CD4-positive, alpha-beta T cell treated with Interleukin-6 for 4 hours (primary cell): Measurements from ENCODE around the gene MGST3.
"Not testable (repeated sequence)": the region's sequence is repeated elsewhere in the genome, so short reads cannot be mapped to it uniquely, and the experiment has no call there.

Experiments used
- DNase-seq: peaks from one replicate; pipeline ENCODE4 v3.0.0-alpha.2; 2020; ENCODE audit warnings: mixed read lengths

The MGST3 gene

GRCh38 chr1:165659581-165659895 is 28.5 kb downstream of the MGST3 start:
- no peak for DNase-seq

GRCh38 chr1:165661703-165662102 is 30.7 kb downstream of the MGST3 start:
- DNase-seq, result no peak

GRCh38 chr1:165662186-165662585 is 31.2 kb downstream of the MGST3 start:
- no peak for DNase-seq

GRCh38 chr1:165666152-165666825 is 35.3 kb downstream of the MGST3 start:
- no peak for DNase-seq

- DNase-seq, result no peak
These were observed 37.1 kb downstream of the MGST3 start for GRCh38 chr1:165668184-165668583.

GRCh38 chr1:165671526-165671925 is 40.5 kb downstream of the MGST3 start:
- no peak for DNase-seq

GRCh38 chr1:165674599-165674998 is 43.6 kb downstream of the MGST3 start:
- no peak for DNase-seq

- no peak for DNase-seq
These were observed 44.8 kb downstream of the MGST3 start for GRCh38 chr1:165675794-165676193.

- no peak for DNase-seq
These were observed 47.5 kb downstream of the MGST3 start for GRCh38 chr1:165678509-165678908.

GRCh38 chr1:165679282-165680036 is 48.4 kb downstream of the MGST3 start:
- DNase-seq, result no peak

- no peak for DNase-seq
These were observed 49.3 kb downstream of the MGST3 start for GRCh38 chr1:165680303-165680702.

GRCh38 chr1:165680773-165681172 is 49.7 kb downstream of the MGST3 start:
- not testable (repeated sequence) for DNase-seq

- no peak for DNase-seq
These were observed 52.9 kb downstream of the MGST3 start for GRCh38 chr1:165683848-165684485.

- DNase-seq, result peak; percentile 6
These were observed 55.3 kb downstream of the MGST3 start for GRCh38 chr1:165686121-165686970.

- no peak for DNase-seq
These were observed 56.0 kb downstream of the MGST3 start for GRCh38 chr1:165686971-165687433.

- no peak for DNase-seq
These were observed 57.0 kb downstream of the MGST3 start for GRCh38 chr1:165688046-165688445.

- no peak for DNase-seq
These were observed 64.0 kb downstream of the MGST3 start for GRCh38 chr1:165695031-165695430.

GRCh38 chr1:165696625-165697100 is 65.6 kb downstream of the MGST3 start:
- DNase-seq, result no peak

- no peak for DNase-seq
These were observed 66.5 kb downstream of the MGST3 start for GRCh38 chr1:165697491-165697880.

GRCh38 chr1:165697881-165698760 is 67.1 kb downstream of the MGST3 start, which contains the start of gene ALDH9A1:
TSS of gene ALDH9A1 (minus strand) at chr1:165698562. CDS start at chr1:165698558, 4 bp downstream.
- peak; percentile 90 for DNase-seq

GRCh38 chr1:165698761-165699052 is 67.7 kb downstream of the MGST3 start:
- DNase-seq, result no peak

- DNase-seq, result no peak
These were observed 68.5 kb downstream of the MGST3 start for GRCh38 chr1:165699577-165699976.
